GM21723 (cell line): Measurements from ENCODE around the gene LRP2.
"Not testable (repeated sequence)": the region's sequence is repeated elsewhere in the genome, so short reads cannot be mapped to it uniquely, and the experiment has no call there.

ENCODE experiments used
- ATAC-seq: cut with Tn5 transposase; IDR thresholded peaks from one replicate; pipeline ENCODE4 v1.9.1; 2021; ENCODE audit warnings: mild to moderate bottlenecking, moderate library complexity; ENCODE audit not compliant: unreplicated experiment

Gene LRP2

DNA sequence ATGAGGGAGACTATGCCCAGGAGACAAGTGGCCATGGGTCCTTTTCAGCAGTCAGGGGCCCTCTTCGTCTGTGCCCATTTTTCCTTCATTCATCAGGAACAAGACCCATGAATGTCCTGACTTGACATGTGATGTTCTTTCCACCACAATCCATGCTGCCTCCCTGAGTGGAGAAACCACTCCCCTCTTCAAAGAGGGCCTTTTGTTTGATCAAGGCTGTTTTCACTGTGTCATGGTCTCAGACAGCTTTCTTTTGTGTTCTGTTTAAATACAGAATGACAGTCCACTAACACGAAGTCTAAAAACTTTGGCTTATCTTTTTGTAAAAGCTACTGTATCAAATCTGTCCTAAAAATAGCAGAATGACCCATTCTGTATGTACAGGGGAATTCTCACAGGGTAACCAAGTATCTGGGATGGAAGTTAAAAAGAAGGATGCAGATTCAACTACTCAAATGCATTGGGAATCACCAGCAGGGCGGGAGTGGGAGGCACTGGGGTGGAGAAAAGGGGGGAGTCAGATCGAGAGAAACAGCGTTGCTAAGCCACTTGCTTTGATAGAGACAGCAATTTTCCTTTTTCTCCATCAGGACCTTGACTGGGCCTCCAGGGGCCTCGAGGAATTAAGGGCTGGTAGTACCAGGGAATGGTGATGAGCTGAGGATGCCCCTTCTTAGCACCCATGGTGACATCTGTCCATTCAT, 13.9 kb downstream of the LRP2 start:
- no peak for ATAC-seq

DNA sequence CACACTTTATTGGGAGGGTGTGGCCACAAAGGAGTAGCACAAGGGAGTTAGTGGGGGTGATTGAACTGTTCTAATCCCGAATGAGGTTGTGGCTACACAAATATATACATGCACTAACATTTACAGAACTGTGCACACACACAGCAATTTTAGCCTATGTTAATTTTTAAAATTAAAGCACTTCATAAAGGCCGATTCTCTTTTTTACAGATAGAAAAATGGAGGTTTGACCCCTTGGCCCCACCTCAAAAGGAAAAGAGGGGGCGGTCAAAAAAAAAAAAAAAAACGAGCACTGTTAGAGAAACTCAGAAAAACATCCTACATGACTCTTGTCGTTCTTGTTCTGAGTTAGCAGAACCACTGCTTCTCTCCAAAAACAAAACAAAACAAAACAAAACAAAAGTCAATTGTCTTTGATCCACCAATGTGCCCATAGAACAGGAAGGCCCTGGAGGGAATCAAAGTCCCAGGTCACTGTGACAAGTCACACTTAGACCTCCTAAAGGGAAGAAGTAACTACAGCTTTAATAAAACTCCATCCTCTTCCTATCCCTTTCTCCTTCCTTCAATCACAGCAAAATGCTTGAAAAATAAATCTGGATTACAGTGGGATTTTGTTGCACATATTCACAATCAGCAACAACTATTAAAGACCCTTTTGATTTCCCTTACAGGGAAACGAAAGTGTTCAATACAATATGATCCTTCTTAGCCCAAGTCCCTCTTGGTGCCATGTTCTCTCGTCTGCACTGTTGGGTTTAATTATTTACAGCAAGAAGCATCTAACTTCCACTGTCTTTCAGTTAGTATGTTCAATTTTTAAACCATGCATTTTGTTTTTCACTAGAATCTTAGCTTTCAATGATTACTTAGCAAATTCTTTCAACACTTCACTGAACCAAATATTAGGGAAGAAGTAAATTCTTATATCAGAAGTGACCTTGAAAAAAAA, 16.6 kb downstream of the LRP2 start:
- ATAC-seq = no peak

DNA sequence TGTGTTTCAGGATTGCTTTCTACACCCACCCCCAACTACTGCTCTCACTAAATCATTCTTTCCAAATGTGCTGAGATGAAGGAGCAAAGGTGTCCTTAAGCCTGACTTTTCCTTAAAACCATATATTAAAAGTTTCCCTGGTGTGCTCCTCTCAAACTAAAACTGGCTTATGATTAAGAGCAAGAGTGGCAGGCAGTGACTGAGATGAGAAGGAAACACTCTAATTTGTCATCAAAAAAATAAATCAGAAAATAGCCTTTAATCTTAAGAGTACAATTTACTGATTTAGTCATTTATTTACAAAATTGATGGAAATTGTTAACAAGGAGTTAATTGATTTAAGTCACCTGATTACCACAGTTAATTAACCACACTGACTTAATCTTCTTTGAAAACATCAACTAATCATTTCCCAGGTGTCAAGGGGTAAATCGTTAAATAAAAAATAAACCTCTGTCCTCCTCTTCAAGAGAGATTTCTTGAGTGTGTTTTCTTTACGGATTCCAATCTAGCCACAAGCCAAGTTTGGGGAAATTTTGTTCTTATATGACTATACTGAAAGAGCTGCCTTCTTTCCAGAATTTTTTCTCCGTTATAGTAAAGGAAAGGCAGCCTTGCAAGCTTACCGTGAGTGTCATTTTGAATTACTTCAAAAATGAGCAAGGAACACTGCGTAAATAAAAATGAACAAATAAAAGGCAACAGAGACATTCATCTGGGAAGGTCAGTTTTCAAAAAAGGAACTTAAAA, 17.4 kb downstream of the LRP2 start:
- no peak for ATAC-seq

DNA sequence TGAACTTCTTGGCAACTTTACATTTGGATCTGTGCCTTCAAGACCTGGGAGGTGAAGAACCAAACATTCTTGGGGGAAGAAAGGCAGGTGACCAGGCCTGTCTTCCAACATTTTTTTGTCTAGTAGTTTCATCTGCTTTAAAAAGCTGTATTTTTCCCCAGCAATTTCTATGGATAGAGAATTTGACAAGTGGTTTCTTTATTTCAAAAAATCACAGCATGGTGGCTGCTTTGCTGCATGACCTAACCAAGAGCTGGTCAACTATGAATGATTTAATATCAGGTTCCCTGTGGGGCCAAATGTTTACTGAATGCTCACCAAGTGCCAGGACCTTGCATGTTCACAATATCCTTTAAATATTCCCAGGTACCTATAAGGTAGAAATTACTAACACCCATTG, 19.1 kb downstream of the LRP2 start:
- ATAC-seq = no peak

DNA sequence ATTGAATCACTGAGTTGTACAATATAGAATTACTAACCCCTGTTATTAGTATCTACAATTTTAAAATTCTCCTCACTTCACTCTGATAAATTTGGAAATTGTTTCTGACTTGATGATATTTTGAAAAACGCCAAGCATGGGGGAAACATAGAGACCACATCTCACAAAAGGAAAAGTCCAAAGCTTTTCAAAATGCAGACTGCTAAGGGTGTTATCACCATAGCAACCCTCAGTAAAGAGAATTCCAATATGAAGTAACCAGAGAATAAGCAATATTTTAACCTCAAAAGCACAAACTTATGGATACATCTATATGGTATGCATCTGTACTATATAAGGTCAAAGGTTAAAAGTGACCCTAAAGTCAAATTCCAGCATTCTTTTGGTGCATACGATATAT, 22.7 kb downstream of the LRP2 start:
- ATAC-seq = no peak

DNA sequence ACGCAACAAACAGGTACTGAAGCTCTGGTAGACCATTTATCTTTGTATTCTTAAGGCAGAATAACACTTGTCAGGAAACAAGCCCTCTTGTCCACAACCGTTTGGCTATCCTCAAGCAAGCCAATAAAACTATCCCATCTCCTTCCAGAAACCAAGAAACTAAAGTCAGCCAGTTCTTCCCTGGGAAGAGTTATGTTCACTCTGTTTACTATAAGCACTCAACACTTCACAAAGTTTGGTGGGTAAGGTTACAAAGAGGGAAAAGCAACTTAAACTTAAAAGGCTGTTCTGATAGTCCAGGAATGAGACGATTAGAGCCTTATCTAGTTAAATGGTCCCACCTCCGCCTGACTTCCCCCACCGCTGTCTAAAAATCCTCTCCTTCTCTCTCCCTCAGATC, 25.6 kb downstream of the LRP2 start:
- ATAC-seq = no peak

DNA sequence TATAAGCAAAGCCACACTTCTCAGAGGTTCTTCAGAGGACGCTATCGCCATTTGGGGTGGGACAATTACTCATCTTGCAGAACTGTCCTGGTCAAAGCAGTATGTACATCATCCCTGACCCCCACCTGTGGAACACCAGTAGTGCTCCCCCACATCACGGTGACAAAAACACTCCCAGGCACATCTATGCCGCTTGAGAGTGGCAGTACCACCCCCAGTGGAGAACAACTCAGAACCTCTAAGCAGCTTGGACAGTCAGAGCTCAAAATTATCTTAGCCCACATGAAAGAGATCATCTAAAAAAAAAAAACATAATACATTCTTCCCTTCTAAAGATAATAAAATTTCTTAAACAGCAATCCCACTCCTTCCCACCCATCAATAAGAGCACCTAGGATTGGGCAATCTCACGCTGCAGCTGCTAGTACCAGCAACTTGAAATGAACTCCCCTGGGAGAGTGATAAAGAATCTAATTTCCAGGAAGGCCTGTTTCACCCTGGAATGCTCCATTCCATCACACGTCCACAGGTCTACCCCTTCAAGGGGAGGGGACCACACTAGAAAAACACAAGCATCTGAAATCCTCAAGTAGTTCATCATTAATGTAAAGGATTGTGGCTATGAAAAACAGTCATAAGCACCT, 31.7 kb downstream of the LRP2 start:
- ATAC-seq = no peak

DNA sequence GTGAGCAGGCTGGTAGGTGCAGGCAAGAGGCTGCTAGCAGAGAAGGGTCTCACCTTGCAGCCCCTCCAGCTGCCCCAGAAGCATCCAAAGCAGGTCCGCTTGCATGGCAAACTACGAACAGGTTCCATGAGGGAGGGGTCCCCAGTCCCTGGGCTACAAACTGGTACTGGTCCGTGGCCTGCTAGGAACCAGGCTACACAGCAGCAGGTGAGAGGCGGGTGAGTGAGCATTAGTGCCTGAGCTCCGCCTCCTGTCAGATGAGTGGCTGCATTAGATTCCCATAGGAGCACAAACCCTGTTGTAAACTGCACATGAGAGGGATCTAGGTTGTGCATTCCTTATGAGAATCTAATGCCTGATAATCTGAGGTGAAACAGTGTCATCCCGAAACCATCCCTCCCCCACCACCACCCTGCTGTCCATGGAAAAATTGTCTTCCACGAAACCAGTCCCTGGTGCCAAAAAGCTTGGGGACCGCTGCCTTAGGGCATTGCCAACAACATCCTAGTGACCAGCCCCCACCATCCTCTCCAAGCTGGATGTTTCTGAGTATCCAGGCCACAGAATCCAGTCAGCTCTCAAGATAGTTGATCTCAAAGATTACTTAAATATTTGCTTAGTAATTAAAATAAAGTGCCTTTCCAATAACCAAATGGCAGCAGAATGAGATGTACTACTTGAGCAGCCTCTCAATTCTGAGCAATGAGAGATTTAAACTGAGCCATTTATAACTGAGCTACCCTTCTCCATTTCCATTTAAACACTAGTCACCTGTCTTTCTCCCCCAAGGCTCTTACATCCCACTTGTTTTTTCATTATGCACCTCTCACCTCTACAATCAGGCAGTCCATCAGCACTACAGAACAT, 32.4 kb downstream of the LRP2 start:
- ATAC-seq = no peak

DNA sequence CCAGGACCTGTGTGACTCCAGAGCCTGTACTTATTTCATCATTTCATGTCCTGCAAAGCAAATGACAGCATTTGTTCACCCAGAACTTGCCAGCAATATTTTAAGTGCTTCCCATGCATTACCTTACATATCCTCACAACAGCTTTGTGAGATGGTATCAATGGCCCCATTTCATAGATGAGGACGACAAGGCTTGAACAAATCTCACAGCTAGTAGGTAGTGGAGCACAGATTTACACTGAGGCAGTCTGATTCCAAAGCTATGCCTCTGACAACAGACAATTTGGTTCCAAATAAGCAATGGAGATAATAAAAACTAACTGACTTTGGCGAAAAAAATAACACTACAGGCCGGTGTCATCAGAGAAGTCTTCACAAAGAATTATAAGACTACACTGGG, 33.5 kb downstream of the LRP2 start:
- ATAC-seq = no peak

DNA sequence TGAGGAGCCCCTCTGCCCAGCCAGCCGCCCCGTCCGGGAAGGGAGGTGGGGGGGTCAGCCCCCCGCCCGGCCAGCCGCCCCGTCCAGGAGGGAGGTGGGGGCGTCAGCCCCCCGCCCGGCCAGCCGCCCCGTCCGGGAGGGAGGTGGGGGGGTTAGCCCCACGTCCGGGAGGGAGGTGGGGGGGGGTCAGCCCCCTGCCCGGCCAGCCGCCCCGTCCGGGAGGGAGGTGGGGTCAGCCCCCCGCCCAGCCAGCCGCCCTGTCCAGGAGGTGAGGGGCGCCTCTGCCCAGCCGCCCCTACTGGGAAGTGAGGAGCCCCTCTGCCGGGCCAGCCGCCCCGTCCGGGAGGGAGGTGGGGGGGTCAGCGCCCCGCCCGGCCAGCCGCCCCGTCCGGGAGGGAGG, 34.5 kb downstream of the LRP2 start:
- ATAC-seq = not testable (repeated sequence)

DNA sequence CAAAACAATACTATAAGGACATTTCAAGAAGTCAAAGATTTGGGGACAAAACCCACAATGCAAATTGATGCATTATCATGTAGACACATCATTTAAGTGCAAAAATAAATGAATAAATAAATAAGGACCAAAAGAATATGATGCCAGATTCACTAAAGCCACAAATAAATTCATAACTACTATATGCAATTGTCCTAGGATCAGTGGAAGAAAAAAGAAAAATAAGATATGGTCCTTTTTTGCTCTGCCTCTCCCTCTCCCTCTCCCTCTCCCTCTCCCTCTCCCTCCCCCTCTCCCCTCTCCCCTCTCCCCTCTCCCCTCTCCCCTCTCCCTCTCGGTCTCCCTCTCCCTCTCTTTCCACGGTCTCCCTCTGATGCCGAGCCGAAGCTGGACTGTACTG, 36.4 kb downstream of the LRP2 start:
- not testable (repeated sequence) for ATAC-seq

DNA sequence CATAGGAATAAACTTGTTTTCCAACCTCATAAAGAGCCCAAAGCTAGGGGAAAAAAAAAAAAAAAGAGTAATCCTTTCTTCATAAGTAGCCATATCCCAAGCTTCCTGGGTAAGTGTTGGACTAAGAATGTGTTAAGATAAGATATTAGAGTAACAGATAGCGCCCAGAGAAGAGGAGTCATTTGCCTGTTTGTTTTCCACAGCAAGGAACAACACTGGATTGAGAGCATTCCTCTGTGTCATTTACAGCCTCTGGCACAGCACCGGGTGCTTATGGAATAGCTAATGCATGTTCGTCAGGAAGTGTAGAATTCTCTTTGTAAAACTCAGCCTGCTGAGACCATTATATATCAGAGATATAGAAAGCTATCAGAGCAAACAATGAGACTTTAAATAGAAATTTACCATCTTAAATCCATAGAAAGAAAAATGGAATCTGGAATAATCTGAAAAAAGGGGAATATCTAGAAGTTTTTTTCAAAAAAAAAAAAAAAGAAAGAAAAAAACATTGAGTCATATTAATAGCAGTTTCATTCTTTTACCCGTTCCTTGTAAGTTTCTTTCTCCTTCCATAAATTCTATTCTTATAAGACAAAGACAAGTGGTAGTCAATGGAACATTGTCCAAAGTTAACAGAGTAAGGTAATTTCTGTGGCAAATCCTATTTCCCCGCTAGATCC, 37.6 kb downstream of the LRP2 start:
- no peak for ATAC-seq

DNA sequence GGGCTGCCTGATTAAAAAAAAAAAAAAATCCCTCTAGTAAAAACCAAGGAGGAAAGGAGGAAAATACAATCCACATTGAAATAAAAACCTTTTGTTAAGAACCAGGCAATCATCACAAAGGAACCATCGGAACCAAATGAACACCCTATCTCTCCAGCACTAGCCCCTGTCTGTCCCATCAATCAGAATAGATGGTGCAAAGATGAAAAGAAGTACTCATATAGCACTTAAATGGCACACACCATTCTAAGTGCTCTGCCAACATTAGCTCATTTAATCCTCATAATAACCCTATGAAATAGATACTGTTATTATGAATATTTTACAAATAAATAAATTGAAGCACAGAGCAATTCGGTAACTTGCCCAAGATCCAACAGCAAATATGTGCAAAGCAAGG, 38.5 kb downstream of the LRP2 start:
- ATAC-seq = no peak

DNA sequence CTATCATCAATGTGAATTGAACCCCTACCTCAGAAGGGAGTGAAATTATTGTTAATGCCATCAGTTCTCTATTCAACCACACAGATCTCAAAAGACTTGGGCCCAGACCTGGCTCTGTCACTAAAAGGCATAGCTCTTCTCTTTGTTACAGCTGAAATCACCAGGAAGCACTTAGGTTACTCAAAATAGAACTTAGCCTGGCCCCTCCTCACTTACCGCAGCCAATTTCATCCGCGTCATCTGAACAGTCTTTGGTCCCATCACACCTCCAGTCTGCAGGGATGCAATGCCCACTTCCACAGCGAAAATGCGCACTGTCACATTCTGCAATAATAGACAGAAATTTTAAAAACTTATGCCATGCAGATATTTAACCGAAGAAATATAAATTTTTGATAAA, 41.8 kb downstream of the LRP2 start:
- no peak for ATAC-seq

DNA sequence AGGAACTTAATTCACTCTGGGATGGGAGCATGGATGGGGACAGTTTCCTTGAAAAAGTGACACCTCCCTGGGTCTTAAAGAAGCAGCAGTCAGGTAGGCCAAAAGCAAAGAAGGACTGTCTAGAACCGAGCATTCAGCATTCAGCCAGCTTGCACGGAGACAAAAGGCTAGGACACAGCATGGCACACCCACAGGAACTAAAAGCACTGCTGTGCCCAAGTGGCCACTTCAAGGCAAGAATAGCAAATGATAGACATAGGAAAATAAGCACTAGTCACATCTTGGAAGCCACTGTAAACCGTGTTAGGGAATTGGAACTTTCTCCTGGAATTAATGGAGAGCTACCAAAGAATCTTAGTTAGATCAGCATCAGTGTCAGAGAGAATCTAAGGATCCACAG, 47.0 kb downstream of the LRP2 start:
- ATAC-seq = no peak

DNA sequence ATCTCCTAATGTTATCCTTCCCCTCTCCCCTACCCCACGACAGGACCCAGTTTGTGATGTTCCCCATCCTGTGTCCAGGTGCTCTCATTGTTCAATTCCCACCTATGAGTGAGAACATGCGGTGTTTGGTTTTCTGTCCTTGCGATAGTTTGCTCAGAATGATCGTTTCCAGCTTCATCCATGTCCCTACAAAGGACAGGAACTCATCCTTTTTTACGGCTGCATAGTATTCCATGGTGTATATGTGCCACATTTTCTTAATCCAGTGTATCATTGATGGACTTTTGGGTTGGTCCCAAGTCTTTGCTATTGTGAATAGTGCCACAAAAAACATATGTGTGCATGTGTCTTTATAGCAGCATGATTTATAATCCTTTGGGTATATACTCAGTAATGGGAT, 54.0 kb downstream of the LRP2 start:
- not testable (repeated sequence) for ATAC-seq

DNA sequence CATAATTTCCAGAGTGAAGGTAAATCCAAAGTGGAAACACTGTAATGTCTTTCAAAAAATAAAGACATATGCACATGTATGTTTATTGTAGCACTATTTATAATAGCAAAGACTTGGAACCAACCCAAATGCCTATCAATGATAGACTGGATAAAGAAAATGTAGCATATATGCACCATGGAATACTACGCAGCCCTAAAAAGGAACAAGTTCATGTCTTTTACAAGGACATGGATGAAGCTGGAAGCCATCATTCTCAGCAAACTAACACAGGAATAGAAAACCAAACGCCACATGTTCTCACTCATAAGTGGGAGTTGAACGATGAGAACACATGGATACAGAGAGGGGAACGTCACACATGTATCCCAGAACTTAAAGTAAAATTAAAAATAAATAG, 57.6 kb downstream of the LRP2 start:
- not testable (repeated sequence) for ATAC-seq

DNA sequence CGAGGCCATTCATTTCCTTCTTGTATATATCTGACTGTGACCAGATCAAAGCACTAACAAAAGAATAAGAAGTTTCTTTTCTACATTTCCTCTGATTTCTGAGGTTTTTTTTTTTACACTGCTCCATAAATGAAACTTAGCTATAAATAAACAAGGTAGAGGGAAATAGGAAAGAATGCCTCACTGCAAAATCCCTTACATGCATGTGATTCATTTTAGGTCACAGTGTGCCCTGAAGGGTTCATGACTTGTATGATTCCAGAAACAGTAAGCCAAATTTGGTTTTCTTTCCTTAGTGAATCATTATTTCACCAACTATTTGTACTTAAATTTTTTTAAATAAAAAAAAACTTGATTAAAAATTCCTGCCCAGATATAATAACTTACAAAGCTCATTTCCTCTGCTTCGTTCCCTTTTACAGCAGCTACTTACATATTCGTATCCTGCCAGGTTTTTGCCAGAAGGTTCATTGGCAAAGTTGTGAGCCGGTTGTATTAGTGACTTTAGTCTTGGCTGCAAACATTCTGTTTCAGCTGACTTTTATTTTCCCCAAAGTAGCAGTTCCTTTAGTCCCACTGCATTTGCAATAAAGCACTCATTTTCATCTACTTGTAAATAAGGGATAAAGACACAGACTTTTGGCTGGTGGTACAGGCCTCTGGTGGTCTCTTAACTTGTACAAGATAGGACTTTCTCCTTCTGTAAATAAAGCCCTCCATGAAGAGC, 58.6 kb downstream of the LRP2 start:
- ATAC-seq = no peak

DNA sequence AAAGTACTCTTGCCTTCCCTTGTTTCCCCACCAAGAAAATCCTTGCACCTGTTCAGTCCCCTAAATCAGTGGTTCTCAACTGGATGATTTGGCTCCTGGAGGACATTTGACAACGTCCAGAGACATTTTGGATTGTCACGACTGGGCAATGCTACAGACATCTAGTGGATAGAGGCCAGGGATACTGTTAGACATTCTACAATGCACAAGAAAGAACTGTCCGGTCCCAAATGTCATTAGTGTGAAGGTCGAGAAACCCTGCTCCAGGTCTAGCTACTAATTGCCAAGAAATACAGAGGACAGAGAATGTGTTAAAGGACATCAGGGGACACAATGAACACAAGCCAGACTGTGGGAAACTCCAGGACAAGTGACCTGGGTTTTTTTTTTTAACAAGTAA, 60.0 kb downstream of the LRP2 start:
- ATAC-seq = no peak
